HepG2 (cell line): Measurements from ENCODE around the gene ACSS2. TPM values are rescaled to one million over a fixed set of nuclear protein-coding genes. Genes with fewer than 3 reads are reported as not detected.

Source experiments
- ATF5 ChIP-seq: sonication (generic); formaldehyde crosslinking; IDR thresholded peaks from 2 replicates; pipeline ENCODE4 v1.4.0; 2020; ENCODE audit warnings: mild to moderate bottlenecking, low read depth, missing genetic modification reagents
- FOXA3 ChIP-seq: IDR thresholded peaks from 2 replicates; pipeline ENCODE4 v1.6.1; 2016; ENCODE audit warnings: missing genetic modification reagents, missing compliant biosample characterization
- HDAC1 ChIP-seq: sonication (generic); formaldehyde crosslinking; IDR thresholded peaks from 2 replicates; pipeline ENCODE4 v1.5.1; 2020; ENCODE audit warnings: mild to moderate bottlenecking, missing genetic modification reagents
- HNF1A ChIP-seq, 2 experiments: sonication (generic) in 1 of 2; formaldehyde crosslinking in 1 of 2; IDR thresholded peaks; 2 replicates each; pipeline versions ENCODE4 v1.4.0 to v1.6.1; 2016 to 2020; ENCODE audit warnings: borderline replicate concordance in 1 of 2, low read depth in 1 of 2, mild to moderate bottlenecking in 1 of 2, missing genetic modification reagents in 1 of 2
- MAFF ChIP-seq: IDR thresholded peaks from 2 replicates; pipeline ENCODE4 v1.6.1; 2011; ENCODE audit warnings: low read depth, low read length, improper control_type of control experiment
- NBN ChIP-seq: fragments of 450-650 bp; conservative IDR thresholded peaks from 2 replicates; pipeline ENCODE4 v1.6.1; 2017
- STAT6 ChIP-seq: sonication (generic); formaldehyde crosslinking; IDR thresholded peaks from 2 replicates; pipeline ENCODE4 v1.4.0; 2020; ENCODE audit warnings: missing genetic modification reagents, mild to moderate bottlenecking, borderline replicate concordance
- TFDP1 ChIP-seq: IDR thresholded peaks from 2 replicates; pipeline ENCODE4 v1.6.1; 2016; ENCODE audit warnings: missing compliant biosample characterization, missing genetic modification reagents, borderline replicate concordance
- USF2 ChIP-seq, 2 experiments: sonication (generic) in 1 of 2; formaldehyde crosslinking in 1 of 2; IDR thresholded peaks; 2 replicates each; pipeline versions ENCODE4 v1.5.1 to v1.6.1; 2011 to 2020; ENCODE audit warnings: borderline replicate concordance in 1 of 2, low read depth in 1 of 2, low read length in 1 of 2, mild to moderate bottlenecking in 1 of 2, missing genetic modification reagents in 1 of 2, moderate library complexity in 1 of 2
- ZNF639 ChIP-seq: conservative IDR thresholded peaks from 2 replicates; pipeline ENCODE4 v1.6.1; 2018; ENCODE audit warnings: missing genetic modification reagents
- ZNF788 ChIP-seq: sonication (generic); formaldehyde crosslinking; IDR thresholded peaks from 2 replicates; pipeline ENCODE4 v1.5.0; 2020; ENCODE audit warnings: mild to moderate bottlenecking, missing genetic modification reagents, borderline replicate concordance
- polyA plus RNA-seq, 8 experiments: library from polyadenylated mRNA; depleted of rRNA in 3 of 8; stranded (reverse) in 7 of 8; unstranded in 1 of 8; fragments of >200 nt; fragmentation: Illumina TruSeq in 4 of 8; extraction: Trizol in 4 of 8; gene quantifications; 2 replicates each; pipeline versions ENCODE4 v1.2.1 to v1.2.3, GENCODE V29; 2011 to 2016; ENCODE audit warnings: low read depth in 4 of 8, missing spikeins in 1 of 8, mixed read lengths in 1 of 8; ENCODE audit not compliant: insufficient read depth in 1 of 8
- total RNA-seq, 5 experiments: library from RNA; depleted of rRNA; stranded (reverse); fragments of >200 nt; fragmentation: Illumina TruSeq; extraction: Trizol; gene quantifications; 2 replicates each; pipeline ENCODE4 v1.2.3, GENCODE V29; 2016; ENCODE audit warnings: low read depth in 1 of 5

The ACSS2 gene
- total and polyA plus RNA-seq, 2 of the 13 experiments (the other 11 are each of a cell fraction or from before 2014, with no cell fraction given), result 72.8 to 89.7 TPM

GRCh38 chr20:34876406-34877282 is at the start of gene ACSS2 (continued):
- TF ChIP-seq USF2 (IDR thresholded peaks at IDR 0.05; ENCODE audit: low read depth, low read length), result no peak
- TF ChIP-seq USF2 (CRISPR knock-in tag; IDR thresholded peaks at IDR 0.05; ENCODE audit: borderline replicate concordance), result no peak
- TF ChIP-seq TFDP1 (CRISPR knock-in tag), result no peak; the same call in 1 of the 2 replicates
- no peak for TF ChIP-seq MAFF
- TF ChIP-seq ATF5, result no peak
- TF ChIP-seq ZNF639 (CRISPR knock-in tag), result no peak
- no peak for TF ChIP-seq STAT6 (CRISPR knock-in tag)
- peak; percentile 83 for TF ChIP-seq HDAC1 (CRISPR knock-in tag)
- no peak for TF ChIP-seq NBN
- no peak for TF ChIP-seq HNF1A (IDR thresholded peaks at IDR 0.05; ENCODE audit: low read depth)
- TF ChIP-seq HNF1A (CRISPR knock-in tag; IDR thresholded peaks at IDR 0.05; ENCODE audit: borderline replicate concordance), result 0 out of 2 replicates have a peak, but pooled peaks have one; percentile 14
- TF ChIP-seq ZNF788 (CRISPR knock-in tag), result 0 out of 2 replicates have a peak, but pooled peaks have one; percentile 25
- no peak; the same call in 1 of the 2 replicates for TF ChIP-seq FOXA3 (CRISPR knock-in tag)
